Left ventricle myocardium inferior (tissue), 1 donor: ENCODE results near the gene CDH15. TPM values are rescaled to one million over a fixed set of nuclear protein-coding genes. Genes with fewer than 3 reads are reported as not detected.

Experiments used
- DNase-seq: peaks from one replicate; pipeline ENCODE4 v3.0.0-alpha.2; 2020
- H3K27ac ChIP-seq: fragments of 200-600 bp; replicated peaks from 2 replicates; pipeline ENCODE4 v1.8.0; 2021
- H3K27me3 ChIP-seq: fragments of 200-600 bp; 2 replicates; pipeline ENCODE4 v1.8.0; 2021; ENCODE audit warnings: low read depth
- H3K36me3 ChIP-seq: fragments of 200-600 bp; 2 replicates; pipeline ENCODE4 v1.8.0; 2021
- H3K4me1 ChIP-seq: fragments of 200-600 bp; 2 replicates; pipeline ENCODE4 v1.8.0; 2021
- H3K4me3 ChIP-seq: fragments of 200-600 bp; 2 replicates; pipeline ENCODE4 v1.8.0; 2021; ENCODE audit warnings: mild to moderate bottlenecking, moderate library complexity
- H3K9me3 ChIP-seq: fragments of 200-600 bp; replicated peaks from 2 replicates; pipeline ENCODE4 v1.8.0; 2021
- CTCF ChIP-seq: fragments of 200-600 bp; IDR thresholded peaks from 2 replicates; pipeline ENCODE4 v1.8.0; 2021; ENCODE audit warnings: antibody characterized with exemption, mild to moderate bottlenecking, borderline replicate concordance
- intact Hi-C: fragments of 100-400 bp; cut with micrococcal nuclease; formaldehyde crosslinking; loops from one replicate; pipeline ENCODE4 v1.11.0; 2022
- total RNA-seq: library from RNA; stranded (reverse); fragmentation: NEBNext Ultra II Directional; extraction: Animal tissue kit (Norgen Biotek cat#: 25700); gene quantifications from one replicate; pipeline ENCODE4 v1.2.1, GENCODE V29; 2021
- donor health status: DM: no; HTN: yes; CAD: no; lungs with severe emphysema.

The CDH15 gene
- total RNA-seq, 1 donor from 2014 or later: not detected

- no peak for DNase-seq
- peaks cover 67% of the 10 kb centered on the region for H3K36me3 ChIP-seq
- TF ChIP-seq CTCF: no peak
- H3K4me3 ChIP-seq: no peak overlapping the region
- H3K27ac ChIP-seq: no peak overlapping the region
- no peaks in the 10 kb centered on the region for H3K4me1 ChIP-seq
- intact Hi-C loops: no loop called here
- peaks cover 24% of the 10 kb centered on the region for H3K9me3 ChIP-seq
- no peaks in the 10 kb centered on the region for H3K27me3 ChIP-seq
These were observed 42.2 kb upstream of the CDH15 start for GRCh38 chr16:89129378-89129777.

- no peaks in the 10 kb centered on the region for H3K27me3 ChIP-seq
- peak; percentile 1 for DNase-seq
- TF ChIP-seq CTCF: no peak
- H3K4me3 ChIP-seq: no peak overlapping the region
- intact Hi-C loops: no loop called here
- H3K36me3 ChIP-seq: peaks cover 74% of the 10 kb centered on the region
- H3K9me3 ChIP-seq: peaks cover 22% of the 10 kb centered on the region
- H3K4me1 ChIP-seq: no peaks in the 10 kb centered on the region
- no peak overlapping the region for H3K27ac ChIP-seq
These were observed 41.1 kb upstream of the CDH15 start for GRCh38 chr16:89130448-89130847.

- Histone ChIP-seq H3K36me3 (peaks cover 76% of the 10 kb centered on the region), H3K4me1 (no peaks in the 10 kb centered on the region), H3K9me3 (peaks cover 16% of the 10 kb centered on the region), H3K27me3 (no peaks in the 10 kb centered on the region), H3K4me3 (no peak overlapping the region), H3K27ac (no peak overlapping the region)
- TF ChIP-seq CTCF: no peak
- intact Hi-C loops: no loop called here
- DNase-seq: peak; percentile 4
These were observed 39.8 kb upstream of the CDH15 start for GRCh38 chr16:89131783-89132182.

- Histone ChIP-seq H3K4me3 (no peak overlapping the region), H3K4me1 (no peaks in the 10 kb centered on the region), H3K36me3 (peaks cover 74% of the 10 kb centered on the region), H3K27me3 (no peaks in the 10 kb centered on the region), H3K9me3 (peaks cover 16% of the 10 kb centered on the region), H3K27ac (no peak overlapping the region)
- DNase-seq: peak; percentile 4
- intact Hi-C loops: no loop called here
- no peak for TF ChIP-seq CTCF
These were observed 39.1 kb upstream of the CDH15 start for GRCh38 chr16:89132194-89133005.

- peaks cover 69% of the 10 kb centered on the region for H3K36me3 ChIP-seq
- peak; percentile 5 for DNase-seq
- no peaks in the 10 kb centered on the region for H3K4me1 ChIP-seq
- intact Hi-C loops: no loop called here
- H3K27me3 ChIP-seq: no peaks in the 10 kb centered on the region
- no peak overlapping the region for H3K4me3 ChIP-seq
- no peak overlapping the region for H3K27ac ChIP-seq
- H3K9me3 ChIP-seq: peaks cover 16% of the 10 kb centered on the region
- no peak for TF ChIP-seq CTCF
These were observed 38.0 kb upstream of the CDH15 start for GRCh38 chr16:89133457-89134127.
